Measurements from ENCODE around the gene ADGRV1.
A peak's percentile ranks its signal among the peaks of the same experiment; 100 is the strongest.

Gene ADGRV1

DNA sequence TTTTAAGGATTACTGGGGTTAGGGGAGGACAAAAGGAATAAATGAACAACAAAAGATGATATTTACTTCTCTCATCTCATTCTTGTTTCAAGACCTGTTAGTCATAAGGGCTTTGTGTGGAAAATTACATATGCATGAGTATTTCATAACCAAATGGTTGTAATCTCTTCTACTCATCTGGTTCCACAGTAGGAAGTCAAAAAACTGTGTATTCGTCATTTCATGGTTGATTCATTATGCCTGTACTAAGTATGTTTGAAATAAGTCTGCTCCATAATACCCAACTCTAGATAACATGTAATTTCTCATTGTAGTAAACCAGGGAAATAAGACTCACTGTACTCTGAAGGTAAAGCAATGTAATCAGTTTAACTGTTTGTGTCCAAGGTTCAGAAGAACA, 611.7 kb downstream of the ADGRV1 start:
- FAIRE-seq (no peak), DNase-seq (ENCODE audit: insufficient read length) (no peak)
- TF ChIP-seq POLR2AphosphoS5 (IDR thresholded peaks at IDR 0.05; ENCODE audit: low read depth, low read length) (no peak), POLR2A (IDR thresholded peaks at IDR 0.05; ENCODE audit: low read depth, low read length) (no peak), TAF1 (IDR thresholded peaks at IDR 0.05; ENCODE audit: borderline replicate concordance, low read depth, low read length) (no peak)

DNA sequence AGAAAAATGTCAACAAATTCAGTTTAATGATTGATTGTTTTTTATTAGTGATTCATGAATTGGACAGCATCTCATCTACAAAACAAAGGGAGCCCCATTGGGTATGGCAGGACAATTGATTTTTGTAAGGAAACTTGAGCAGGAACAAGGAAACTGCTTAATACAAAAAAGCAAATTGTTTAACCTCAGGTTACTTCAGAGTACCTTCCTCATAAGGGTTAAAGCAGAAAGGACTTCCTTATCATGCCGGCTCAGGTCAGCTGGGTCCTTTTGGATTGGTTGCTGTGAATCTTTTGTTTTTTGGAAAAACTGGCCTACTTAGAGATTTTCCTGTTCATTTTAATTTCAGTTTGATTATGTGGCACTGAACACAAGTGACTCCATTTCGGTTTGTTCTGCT, 612.7 kb downstream of the ADGRV1 start:
- peak; percentile 66 for FAIRE-seq
- DNase-seq (ENCODE audit: insufficient read length): no peak
- no peak for TF ChIP-seq POLR2A (IDR thresholded peaks at IDR 0.05; ENCODE audit: low read depth, low read length)
- no peak for TF ChIP-seq POLR2AphosphoS5 (IDR thresholded peaks at IDR 0.05; ENCODE audit: low read depth, low read length)
- TF ChIP-seq TAF1 (IDR thresholded peaks at IDR 0.05; ENCODE audit: borderline replicate concordance, low read depth, low read length): no peak

DNA sequence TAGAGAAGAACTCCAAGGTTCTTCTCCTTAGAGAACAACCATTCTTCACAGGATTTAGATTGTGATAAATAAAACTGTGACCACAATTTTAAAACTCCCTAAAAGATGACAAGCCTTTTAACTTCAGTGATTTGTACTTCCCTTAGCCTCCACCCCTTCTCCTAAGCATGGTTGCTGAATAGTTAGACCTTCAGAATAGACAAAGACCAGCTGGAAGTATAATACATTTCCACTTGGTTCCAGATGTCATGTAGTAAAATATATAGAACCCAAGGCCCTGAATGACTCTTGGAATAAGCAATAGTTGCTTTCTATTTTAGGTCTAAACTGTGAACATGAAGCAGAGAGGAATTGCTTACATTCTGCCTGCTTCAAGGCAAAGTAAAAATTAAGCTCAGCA, 615.8 kb downstream of the ADGRV1 start:
- TF ChIP-seq POLR2A (IDR thresholded peaks at IDR 0.05; ENCODE audit: low read depth, low read length): no peak
- TF ChIP-seq TAF1 (IDR thresholded peaks at IDR 0.05; ENCODE audit: borderline replicate concordance, low read depth, low read length): no peak
- TF ChIP-seq POLR2AphosphoS5 (IDR thresholded peaks at IDR 0.05; ENCODE audit: low read depth, low read length): no peak
- no peak for FAIRE-seq

DNA sequence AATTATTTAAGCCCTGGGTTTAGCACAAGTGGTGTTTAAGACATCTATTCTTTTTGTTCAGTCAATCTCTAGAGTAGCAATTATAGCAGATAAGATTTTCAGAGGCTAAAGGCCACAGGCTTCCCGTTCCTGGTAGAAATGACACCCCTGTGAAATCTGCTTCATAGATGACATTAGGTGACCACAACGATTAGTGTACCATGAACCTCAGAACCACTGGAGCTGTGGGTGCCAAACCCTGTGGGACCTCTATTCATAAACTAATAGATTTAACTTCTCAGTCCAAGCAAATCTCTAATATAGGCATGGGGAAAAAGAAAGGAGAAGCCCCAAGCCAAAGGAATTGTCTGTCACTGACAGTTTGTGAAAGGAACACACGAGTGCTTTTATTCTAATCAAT, 617.1 kb downstream of the ADGRV1 start:
- DNase-seq (ENCODE audit: insufficient read length) (no peak), FAIRE-seq (no peak)
- TF ChIP-seq POLR2AphosphoS5 (IDR thresholded peaks at IDR 0.05; ENCODE audit: low read depth, low read length) (no peak), POLR2A (IDR thresholded peaks at IDR 0.05; ENCODE audit: low read depth, low read length) (no peak), TAF1 (IDR thresholded peaks at IDR 0.05; ENCODE audit: borderline replicate concordance, low read depth, low read length) (no peak)

More for the DNA sequence above, 615.8 kb downstream of the ADGRV1 start:
- no peak for DNase-seq (ENCODE audit: insufficient read length)

DNA sequence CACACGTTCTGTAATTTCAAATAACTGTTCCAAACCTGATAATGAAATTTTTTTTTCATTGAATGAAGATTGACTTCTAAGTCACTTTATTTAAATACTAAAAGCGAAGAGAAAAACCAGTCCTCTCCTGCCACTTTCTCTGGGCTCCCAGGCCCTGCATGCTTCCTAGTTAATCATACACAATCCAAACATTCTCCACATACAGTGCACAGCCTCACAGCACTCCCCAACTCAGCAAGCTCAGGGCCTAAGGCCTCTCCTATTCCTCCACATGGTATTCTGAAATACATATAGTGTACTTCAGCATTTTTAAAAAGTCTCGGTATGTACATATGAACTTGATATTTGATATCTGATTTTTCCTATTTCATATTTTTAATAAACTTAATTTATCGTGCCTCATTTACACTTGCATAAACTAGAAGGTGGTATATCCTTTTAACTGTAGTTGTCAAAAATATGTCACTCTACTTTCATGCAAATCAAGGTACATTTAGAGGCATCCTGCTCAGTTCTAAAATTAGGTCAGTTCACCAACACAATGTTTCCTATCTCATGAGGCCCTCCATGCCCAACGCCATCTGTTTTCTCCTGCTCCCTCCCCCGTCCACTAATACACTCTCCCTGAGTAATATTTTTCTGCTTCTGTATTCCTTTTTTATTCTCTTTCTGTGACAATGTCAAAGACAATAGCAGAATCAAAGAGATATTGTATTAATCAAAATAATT, 617.9 kb downstream of the ADGRV1 start:
- DNase-seq (ENCODE audit: insufficient read length) (no peak), FAIRE-seq (peak; percentile 24)
- TF ChIP-seq POLR2A (IDR thresholded peaks at IDR 0.05; ENCODE audit: low read depth, low read length): no peak
- no peak for TF ChIP-seq POLR2AphosphoS5 (IDR thresholded peaks at IDR 0.05; ENCODE audit: low read depth, low read length)
- TF ChIP-seq TAF1 (IDR thresholded peaks at IDR 0.05; ENCODE audit: borderline replicate concordance, low read depth, low read length): no peak

DNA sequence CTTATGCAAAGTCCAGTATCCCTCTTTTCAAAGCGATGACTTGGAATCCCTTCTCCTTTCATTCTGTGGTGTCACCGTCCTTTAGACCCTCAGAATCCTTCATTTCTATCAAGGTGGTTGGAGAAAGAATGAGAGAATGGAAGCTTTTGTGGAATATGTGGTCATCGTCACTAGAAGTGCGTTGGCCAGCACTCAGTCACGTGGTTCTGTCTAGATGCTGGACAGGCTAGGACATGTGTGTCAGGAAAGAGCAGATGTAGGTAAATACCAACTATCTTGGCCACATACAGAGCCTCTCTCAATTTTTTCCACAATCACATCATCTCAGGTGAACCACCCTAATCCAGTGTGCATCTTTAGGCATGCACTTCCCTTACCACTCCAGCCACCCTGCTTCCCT, 618.5 kb downstream of the ADGRV1 start:
- DNase-seq (ENCODE audit: insufficient read length) (no peak), FAIRE-seq (no peak)
- TF ChIP-seq TAF1 (IDR thresholded peaks at IDR 0.05; ENCODE audit: borderline replicate concordance, low read depth, low read length) (no peak), POLR2A (IDR thresholded peaks at IDR 0.05; ENCODE audit: low read depth, low read length) (no peak), POLR2AphosphoS5 (IDR thresholded peaks at IDR 0.05; ENCODE audit: low read depth, low read length) (no peak)

DNA sequence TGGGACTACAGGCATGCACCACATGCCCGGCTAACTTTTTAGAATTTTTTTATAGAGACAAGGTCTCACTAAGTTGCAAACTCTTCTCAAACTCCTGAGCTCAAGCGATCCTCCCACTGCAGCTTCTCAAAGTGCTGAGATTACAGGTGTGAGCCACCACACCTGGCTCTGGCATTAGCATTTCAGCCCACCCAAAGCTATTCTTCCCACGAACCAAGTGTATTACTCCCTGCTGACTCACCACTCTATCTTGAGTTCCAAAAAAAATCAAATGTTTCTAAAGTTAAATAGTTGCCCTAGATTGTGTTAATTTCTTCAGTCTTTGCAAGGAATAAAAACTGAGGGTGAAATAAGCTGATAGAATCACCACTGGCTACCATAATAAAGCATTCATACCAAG, 619.0 kb downstream of the ADGRV1 start:
- FAIRE-seq (no peak), DNase-seq (ENCODE audit: insufficient read length) (no peak)
- TF ChIP-seq TAF1 (IDR thresholded peaks at IDR 0.05; ENCODE audit: borderline replicate concordance, low read depth, low read length): no peak
- no peak for TF ChIP-seq POLR2AphosphoS5 (IDR thresholded peaks at IDR 0.05; ENCODE audit: low read depth, low read length)
- no peak for TF ChIP-seq POLR2A (IDR thresholded peaks at IDR 0.05; ENCODE audit: low read depth, low read length)

DNA sequence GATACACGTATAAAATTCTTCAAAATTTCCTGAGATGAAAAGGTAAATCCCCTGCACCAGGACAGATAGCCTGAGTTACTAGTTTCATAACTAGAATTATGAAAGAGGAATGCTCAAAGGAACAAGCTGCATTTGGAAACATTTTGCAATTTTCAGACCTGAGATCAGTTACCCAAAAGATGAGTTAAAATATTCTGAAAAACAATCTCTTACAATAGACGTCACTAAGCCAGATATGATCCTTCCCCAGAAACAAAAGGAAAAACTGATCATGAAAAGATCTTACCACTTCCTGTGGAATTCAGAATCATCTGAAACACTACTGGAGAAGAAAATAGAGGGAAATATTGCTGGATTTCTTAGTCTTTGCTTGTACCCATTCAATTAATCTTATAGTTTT, 619.9 kb downstream of the ADGRV1 start:
- FAIRE-seq: no peak
- TF ChIP-seq POLR2AphosphoS5 (IDR thresholded peaks at IDR 0.05; ENCODE audit: low read depth, low read length): no peak
- TF ChIP-seq TAF1 (IDR thresholded peaks at IDR 0.05; ENCODE audit: borderline replicate concordance, low read depth, low read length): no peak
- no peak for TF ChIP-seq POLR2A (IDR thresholded peaks at IDR 0.05; ENCODE audit: low read depth, low read length)
- DNase-seq (ENCODE audit: insufficient read length): no peak

DNA sequence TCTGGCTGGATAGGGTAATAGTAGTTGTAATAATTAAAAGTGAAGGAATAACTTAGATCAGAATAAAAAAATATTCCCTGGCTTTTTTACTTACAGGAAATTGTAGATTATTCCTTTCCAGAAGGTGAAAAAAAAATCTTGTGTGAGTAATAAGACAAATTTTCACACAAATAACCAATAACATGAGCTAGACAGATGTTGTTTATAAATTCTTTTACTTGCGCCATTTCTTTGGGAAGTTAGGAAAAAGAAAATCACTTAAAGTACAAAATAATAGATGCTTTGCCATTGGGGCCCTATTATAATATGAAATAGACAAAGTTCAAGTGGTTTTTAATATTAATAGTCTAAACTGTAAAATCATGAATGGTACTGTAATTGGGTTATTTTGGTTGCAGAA, 620.4 kb downstream of the ADGRV1 start:
- no peak for TF ChIP-seq TAF1 (IDR thresholded peaks at IDR 0.05; ENCODE audit: borderline replicate concordance, low read depth, low read length)
- no peak for TF ChIP-seq POLR2AphosphoS5 (IDR thresholded peaks at IDR 0.05; ENCODE audit: low read depth, low read length)
- no peak for TF ChIP-seq POLR2A (IDR thresholded peaks at IDR 0.05; ENCODE audit: low read depth, low read length)
- FAIRE-seq: no peak
- no peak for DNase-seq (ENCODE audit: insufficient read length)

DNA sequence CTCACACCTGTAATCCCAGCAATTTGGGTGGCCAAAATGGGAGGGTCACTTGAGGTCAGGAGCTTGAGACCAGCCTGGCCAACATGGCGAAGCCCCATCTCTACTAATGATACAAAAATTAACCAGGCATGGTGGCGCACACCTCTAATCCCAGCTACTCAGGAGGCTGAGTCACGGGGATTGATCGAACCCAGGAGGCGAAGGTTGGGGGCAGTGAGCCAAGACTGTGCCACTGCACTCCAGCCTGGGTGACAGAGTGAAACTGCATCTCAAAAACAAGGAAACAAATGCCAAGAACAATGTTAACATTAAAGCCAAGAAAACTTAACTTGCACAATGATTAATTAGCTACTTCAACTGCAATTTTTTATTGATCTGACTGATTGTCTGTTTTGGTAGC, 621.9 kb downstream of the ADGRV1 start:
- no peak for FAIRE-seq
- TF ChIP-seq POLR2A (IDR thresholded peaks at IDR 0.05; ENCODE audit: low read depth, low read length): no peak
- no peak for TF ChIP-seq TAF1 (IDR thresholded peaks at IDR 0.05; ENCODE audit: borderline replicate concordance, low read depth, low read length)
- no peak for TF ChIP-seq POLR2AphosphoS5 (IDR thresholded peaks at IDR 0.05; ENCODE audit: low read depth, low read length)
- no peak for DNase-seq (ENCODE audit: insufficient read length)

DNA sequence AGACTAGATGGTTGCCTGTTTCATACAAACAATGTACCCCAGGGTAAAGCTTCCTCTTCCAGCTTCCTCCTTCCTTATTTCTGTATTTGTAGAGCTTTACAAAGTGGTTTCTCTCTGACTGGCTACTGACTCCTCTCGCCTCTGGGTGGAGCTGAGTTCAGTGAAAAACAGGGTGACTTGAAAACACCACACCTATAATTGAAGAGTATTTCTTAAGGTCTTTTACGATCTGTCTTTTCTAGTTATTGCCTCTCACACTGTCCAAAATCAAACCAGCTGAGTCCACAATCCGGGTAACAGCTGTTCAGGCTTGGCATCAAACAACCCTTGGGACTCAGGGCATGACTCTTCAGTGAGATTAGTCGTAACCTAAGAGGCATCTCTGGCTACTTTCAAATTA, 624.2 kb downstream of the ADGRV1 start:
- FAIRE-seq: no peak
- DNase-seq (ENCODE audit: insufficient read length): no peak
- TF ChIP-seq POLR2AphosphoS5 (IDR thresholded peaks at IDR 0.05; ENCODE audit: low read depth, low read length): no peak
- TF ChIP-seq POLR2A (IDR thresholded peaks at IDR 0.05; ENCODE audit: low read depth, low read length): no peak

DNA sequence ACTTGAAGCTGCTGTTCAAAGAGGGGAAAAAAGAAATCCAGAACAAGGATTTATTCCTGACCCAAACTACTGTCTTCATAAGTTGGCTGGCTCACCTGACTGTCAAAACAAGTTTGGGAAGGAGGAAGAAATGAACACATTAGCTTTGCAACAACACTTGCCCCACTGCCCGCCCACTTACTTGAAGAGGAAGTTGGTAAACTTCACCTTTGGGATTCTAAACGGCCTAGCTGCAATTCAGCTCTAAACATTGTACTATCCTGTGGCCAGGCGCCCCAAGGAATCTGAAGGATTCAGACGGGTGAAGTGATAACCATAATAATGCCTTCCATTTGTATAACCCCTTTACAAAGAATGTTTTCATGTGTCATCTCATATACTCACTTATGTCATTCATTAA, 625.1 kb downstream of the ADGRV1 start:
- FAIRE-seq (no peak), DNase-seq (ENCODE audit: insufficient read length) (no peak)
- TF ChIP-seq POLR2A (IDR thresholded peaks at IDR 0.05; ENCODE audit: low read depth, low read length) (no peak), POLR2AphosphoS5 (IDR thresholded peaks at IDR 0.05; ENCODE audit: low read depth, low read length) (no peak), TAF1 (IDR thresholded peaks at IDR 0.05; ENCODE audit: borderline replicate concordance, low read depth, low read length) (no peak)
